H9 (cell line): Measurements from ENCODE around the gene YLPM1. TPM values are rescaled to one million over a fixed set of nuclear protein-coding genes. Genes with fewer than 3 reads are reported as not detected.

Experiments used
- DNase-seq: peaks from one replicate; pipeline ENCODE4 v3.0.0-alpha.2; 2017
- H2AFZ ChIP-seq: one replicate; pipeline ENCODE4 v1.6.1; 2013; ENCODE audit warnings: mild to moderate bottlenecking, low read length, control low read depth, moderate library complexity
- H2AK5ac ChIP-seq: 2 replicates; pipeline ENCODE4 v1.6.1; 2013; ENCODE audit warnings: low read length, control low read depth, mixed read lengths; ENCODE audit not compliant: insufficient read length
- H2BK120ac ChIP-seq: one replicate; pipeline ENCODE4 v1.6.1; 2013; ENCODE audit warnings: low read depth, mild to moderate bottlenecking, low read length, control low read depth, inconsistent platforms; ENCODE audit not compliant: poor library complexity, severe bottlenecking
- H2BK12ac ChIP-seq: 2 replicates; pipeline ENCODE4 v1.6.1; 2013; ENCODE audit warnings: low read length, control low read depth, mixed read lengths, low read depth; ENCODE audit not compliant: insufficient read length
- H2BK15ac ChIP-seq: 2 replicates; pipeline ENCODE4 v1.6.1; 2013; ENCODE audit warnings: low read depth, low read length, control low read depth
- H2BK20ac ChIP-seq: one replicate; pipeline ENCODE4 v1.6.1; 2013; ENCODE audit warnings: low read depth, mild to moderate bottlenecking, low read length, control low read depth, inconsistent platforms; ENCODE audit not compliant: poor library complexity, severe bottlenecking
- H2BK5ac ChIP-seq: 2 replicates; pipeline ENCODE4 v1.6.1; 2013; ENCODE audit warnings: low read length, control low read depth, mixed read lengths; ENCODE audit not compliant: insufficient read length
- H3K14ac ChIP-seq: 2 replicates; pipeline ENCODE4 v1.6.1; 2013; ENCODE audit warnings: low read length, control low read depth; ENCODE audit not compliant: insufficient read depth
- H3K18ac ChIP-seq: 2 replicates; pipeline ENCODE4 v1.6.1; 2013; ENCODE audit warnings: low read depth, mild to moderate bottlenecking, mixed read lengths, low read length, control low read depth; ENCODE audit not compliant: insufficient read length
- H3K23ac ChIP-seq: 2 replicates; pipeline ENCODE4 v1.6.1; 2013; ENCODE audit warnings: low read length, control low read depth, mixed read lengths, low read depth; ENCODE audit not compliant: insufficient read length
- H3K23me2 ChIP-seq: 2 replicates; pipeline ENCODE4 v1.6.1; 2013; ENCODE audit warnings: low read depth, mild to moderate bottlenecking, mixed read lengths, low read length, control low read depth; ENCODE audit not compliant: insufficient read length, poor library complexity, severe bottlenecking
- H3K27ac ChIP-seq: 2 replicates; pipeline ENCODE4 v1.5.1; 2013; ENCODE audit warnings: low read length, control low read depth, mixed read lengths, low read depth; ENCODE audit not compliant: insufficient read length
- H3K27me3 ChIP-seq: 2 replicates; pipeline ENCODE4 v1.6.1; 2013; ENCODE audit warnings: low read length, control low read depth, inconsistent platforms; ENCODE audit not compliant: insufficient read depth
- H3K4ac ChIP-seq: 2 replicates; pipeline ENCODE4 v1.6.1; 2013; ENCODE audit warnings: low read depth, mild to moderate bottlenecking, control low read depth, inconsistent platforms, low read length, moderate library complexity
- H3K4me1 ChIP-seq: 2 replicates; pipeline ENCODE4 v1.6.1; 2013; ENCODE audit warnings: low read length, control low read depth, inconsistent platforms; ENCODE audit not compliant: insufficient read depth
- H3K4me2 ChIP-seq: 2 replicates; pipeline ENCODE4 v1.6.1; 2013; ENCODE audit warnings: low read length, control low read depth, mixed read lengths; ENCODE audit not compliant: insufficient read length, insufficient read depth
- H3K56ac ChIP-seq: 2 replicates; pipeline ENCODE4 v1.6.1; 2013; ENCODE audit warnings: low read depth, mild to moderate bottlenecking, mixed read lengths, low read length, control low read depth; ENCODE audit not compliant: insufficient read length
- H3K79me1 ChIP-seq: 2 replicates; pipeline ENCODE4 v1.6.1; 2013; ENCODE audit warnings: low read depth, mild to moderate bottlenecking, moderate library complexity, low read length, control low read depth, inconsistent platforms; ENCODE audit not compliant: insufficient read depth, poor library complexity, severe bottlenecking
- H3K79me2 ChIP-seq: 2 replicates; pipeline ENCODE4 v1.6.1; 2013; ENCODE audit warnings: low read length, control low read depth, inconsistent platforms; ENCODE audit not compliant: insufficient read depth
- H3K9ac ChIP-seq: 2 replicates; pipeline ENCODE4 v1.6.1; 2013; ENCODE audit warnings: low read length, control low read depth, mixed read lengths; ENCODE audit not compliant: insufficient read length; ENCODE audit errors: extremely low read depth
- H3K9me3 ChIP-seq: one replicate; pipeline ENCODE4 v1.6.1; 2013; ENCODE audit warnings: low read depth, low read length, inconsistent platforms; ENCODE audit not compliant: control insufficient read depth
- H3T11ph ChIP-seq: one replicate; pipeline ENCODE4 v1.6.1; 2013; ENCODE audit warnings: mild to moderate bottlenecking, low read length, control low read depth, inconsistent platforms
- H4K20me1 ChIP-seq: one replicate; pipeline ENCODE4 v1.6.1; 2013; ENCODE audit not compliant: control insufficient read depth, insufficient read length, insufficient read depth
- H4K5ac ChIP-seq: 2 replicates; pipeline ENCODE4 v1.6.1; 2013; ENCODE audit warnings: low read depth, mild to moderate bottlenecking, mixed read lengths, low read length, control low read depth; ENCODE audit not compliant: insufficient read length
- H4K8ac ChIP-seq: replicated peaks from 2 replicates; pipeline ENCODE4 v1.6.1; 2013; ENCODE audit warnings: low read length, control low read depth, mixed read lengths, low read depth; ENCODE audit not compliant: insufficient read length
- H4K91ac ChIP-seq: 2 replicates; pipeline ENCODE4 v1.6.1; 2013; ENCODE audit warnings: low read depth, mild to moderate bottlenecking, moderate library complexity, mixed read lengths, low read length, control low read depth; ENCODE audit not compliant: insufficient read length
- H3K27ac Mint-ChIP-seq, 3 experiments: 2 replicates in 2 of 3; 3 replicates in 1 of 3; pipeline ENCODE4 v1.8.0; 2020 to 2021; ENCODE audit warnings: mixed read lengths in 3 of 3, mild to moderate bottlenecking in 1 of 3, moderate library complexity in 1 of 3
- H3K27me3 Mint-ChIP-seq: 2 replicates; pipeline ENCODE4 v1.8.0; 2021; ENCODE audit warnings: low read depth, mild to moderate bottlenecking, moderate library complexity, mixed read lengths
- H3K36me3 Mint-ChIP-seq, 3 experiments: 2 replicates in 2 of 3; 3 replicates in 1 of 3; pipeline ENCODE4 v1.8.0; 2020 to 2021; ENCODE audit warnings: low read depth in 3 of 3, mixed read lengths in 3 of 3; ENCODE audit not compliant: insufficient read depth in 1 of 3
- H3K4me1 Mint-ChIP-seq, 2 experiments: 2 replicates each; pipeline ENCODE4 v1.8.0; 2020; ENCODE audit warnings: mixed read lengths in 2 of 2
- H3K4me3 Mint-ChIP-seq, 2 experiments: 2 replicates in 1 of 2; 3 replicates in 1 of 2; pipeline ENCODE4 v1.8.0; 2020 to 2021; ENCODE audit warnings: mild to moderate bottlenecking in 2 of 2, mixed read lengths in 2 of 2, moderate library complexity in 1 of 2
- H3K9me3 Mint-ChIP-seq, 2 experiments: 2 replicates in 1 of 2; 3 replicates in 1 of 2; pipeline ENCODE4 v1.8.0; 2020; ENCODE audit warnings: mild to moderate bottlenecking in 2 of 2, mixed read lengths in 2 of 2, moderate library complexity in 1 of 2
- WGBS: extraction: QIAGEN DNeasy Blood & Tissue Kit; methylation state at CpG from one replicate; pipeline ENCODE4 v1.1.7; 2013; ENCODE audit warnings: missing lambda C conversion rate, low lambda C conversion rate, mixed read lengths; ENCODE audit not compliant: insufficient read length; ENCODE audit errors: extremely low coverage; 5-methylcytosine and 5-hydroxymethylcytosine counted together
- total RNA-seq: library from RNA; stranded (reverse); gene quantifications from 2 replicates; pipeline ENCODE4 v1.2.1, GENCODE V29; 2021
- TF ChIP-seq, protein P1 (sequence below): fragments of 200-600 bp; sonication (generic); conservative IDR thresholded peaks from 3 replicates; pipeline ENCODE4 v1.8.0; 2021; ENCODE audit warnings: antibody characterized with exemption, mild to moderate bottlenecking

Gene YLPM1
- total RNA-seq, 1 experiment from 2014 or later, result 82.2 TPM

DNA sequence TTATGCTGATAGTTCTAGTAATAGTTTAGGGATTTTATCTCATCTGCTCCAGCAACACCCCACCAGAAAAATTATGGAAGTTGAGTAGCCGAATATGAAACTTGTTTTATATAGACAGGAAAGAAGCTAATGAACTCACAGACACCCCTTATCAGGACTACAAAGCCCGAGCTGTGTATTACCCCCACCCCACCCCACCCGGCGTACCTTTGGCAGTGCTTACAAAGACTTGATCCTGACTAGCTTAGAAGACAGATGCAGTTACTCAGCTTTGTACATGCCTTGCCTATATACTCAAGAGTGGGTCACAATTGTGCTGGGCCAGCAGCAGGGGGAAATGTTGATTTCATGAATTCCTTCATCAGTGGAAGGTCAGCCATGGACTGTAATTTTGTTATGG is 90.5 kb downstream of the YLPM1 start:
- Histone ChIP-seq H3T11ph (no peak overlapping the region), H3K27me3 (no peaks in the 10 kb centered on the region), H3K4me2 (no peak overlapping the region), H3K23ac (no peak overlapping the region), H3K56ac (no peak overlapping the region), H2BK120ac (no peak overlapping the region), H2BK5ac (no peak overlapping the region), H4K5ac (no peak overlapping the region), H3K9ac (no peak overlapping the region), H2BK12ac (no peak overlapping the region), H4K8ac (no peak overlapping the region), H3K4ac (no peak overlapping the region), H3K14ac (no peak overlapping the region), H3K9me3 (no peaks in the 10 kb centered on the region), H3K18ac (no peak overlapping the region), H3K79me2 (no peaks in the 10 kb centered on the region), H3K27ac (no peak overlapping the region), H4K91ac (no peak overlapping the region), H2AK5ac (no peak overlapping the region), H3K79me1 (no peaks in the 10 kb centered on the region), H2BK15ac (no peak overlapping the region), H3K4me1 (no peaks in the 10 kb centered on the region), H2BK20ac (no peak overlapping the region), H2AFZ (no peak overlapping the region), H3K23me2 (no peaks in the 10 kb centered on the region), H4K20me1 (no peaks in the 10 kb centered on the region)
- no peaks in the 10 kb centered on the region for H3K4me1 Mint-ChIP-seq
- TF ChIP-seq, protein P1, sequence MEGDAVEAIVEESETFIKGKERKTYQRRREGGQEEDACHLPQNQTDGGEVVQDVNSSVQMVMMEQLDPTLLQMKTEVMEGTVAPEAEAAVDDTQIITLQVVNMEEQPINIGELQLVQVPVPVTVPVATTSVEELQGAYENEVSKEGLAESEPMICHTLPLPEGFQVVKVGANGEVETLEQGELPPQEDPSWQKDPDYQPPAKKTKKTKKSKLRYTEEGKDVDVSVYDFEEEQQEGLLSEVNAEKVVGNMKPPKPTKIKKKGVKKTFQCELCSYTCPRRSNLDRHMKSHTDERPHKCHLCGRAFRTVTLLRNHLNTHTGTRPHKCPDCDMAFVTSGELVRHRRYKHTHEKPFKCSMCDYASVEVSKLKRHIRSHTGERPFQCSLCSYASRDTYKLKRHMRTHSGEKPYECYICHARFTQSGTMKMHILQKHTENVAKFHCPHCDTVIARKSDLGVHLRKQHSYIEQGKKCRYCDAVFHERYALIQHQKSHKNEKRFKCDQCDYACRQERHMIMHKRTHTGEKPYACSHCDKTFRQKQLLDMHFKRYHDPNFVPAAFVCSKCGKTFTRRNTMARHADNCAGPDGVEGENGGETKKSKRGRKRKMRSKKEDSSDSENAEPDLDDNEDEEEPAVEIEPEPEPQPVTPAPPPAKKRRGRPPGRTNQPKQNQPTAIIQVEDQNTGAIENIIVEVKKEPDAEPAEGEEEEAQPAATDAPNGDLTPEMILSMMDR, result no peak
- WGBS, result no CpG with 5 or more reads among the region's 4 CpGs
- no peak overlapping the region; a peak in 1 of 7 replicates for H3K27ac Mint-ChIP-seq
- no peaks in the 10 kb centered on the region for H3K9me3 Mint-ChIP-seq
- no peaks in the 10 kb centered on the region; the same call in 1 of the 2 replicates for H3K27me3 Mint-ChIP-seq
- H3K4me3 Mint-ChIP-seq, result no peak overlapping the region
- no peak for DNase-seq
- H3K36me3 Mint-ChIP-seq, result no peaks in the 10 kb centered on the region
